Suprapubic skin (tissue), 4 donors: ENCODE results near the gene TTLL5. TPM values are rescaled to one million over a fixed set of nuclear protein-coding genes. Genes with fewer than 3 reads are reported as not detected.
"Not testable (repeated sequence)": the region's sequence is repeated elsewhere in the genome, so short reads cannot be mapped to it uniquely, and the experiment has no call there.

Source experiments
- DNase-seq, 2 donors: peaks; one replicate each; pipeline ENCODE4 v3.0.0-alpha.2; 2019; ENCODE audit warnings: low spot score in 2 of 2
- H3K27ac ChIP-seq: fragments of 200-600 bp; sonication (generic); one replicate; pipeline ENCODE4 v1.5.1; 2019
- H3K27me3 ChIP-seq: fragments of 200-600 bp; sonication (generic); one replicate; pipeline ENCODE4 v1.5.1; 2019
- H3K36me3 ChIP-seq: fragments of 200-600 bp; sonication (generic); one replicate; pipeline ENCODE4 v1.5.1; 2019
- H3K4me1 ChIP-seq: fragments of 200-600 bp; sonication (generic); one replicate; pipeline ENCODE4 v1.5.1; 2019
- H3K4me3 ChIP-seq: fragments of 200-600 bp; sonication (generic); one replicate; pipeline ENCODE4 v1.5.1; 2019; ENCODE audit warnings: mild to moderate bottlenecking
- H3K9me3 ChIP-seq: fragments of 200-600 bp; sonication (generic); one replicate; pipeline ENCODE4 v1.5.1; 2019
- CTCF ChIP-seq, 2 donors: fragments of 200-600 bp in 1 of 2; fragments of 450-650 bp in 1 of 2; sonication (generic) in 1 of 2; IDR thresholded peaks; one replicate each; pipeline ENCODE4 v1.5.1; 2016 to 2019; ENCODE audit warnings: antibody characterized with exemption in 2 of 2, mild to moderate bottlenecking in 1 of 2, moderate library complexity in 1 of 2
- EP300 ChIP-seq: sonication (generic); formaldehyde crosslinking; IDR thresholded peaks from one replicate; pipeline ENCODE4 v1.6.1; 2017; ENCODE audit warnings: antibody characterized with exemption
- POLR2A ChIP-seq, 2 donors: fragments of 450-650 bp; IDR thresholded peaks; one replicate each; pipeline ENCODE4 v1.6.1; 2017; ENCODE audit warnings: antibody characterized with exemption in 2 of 2, mild to moderate bottlenecking in 2 of 2, moderate library complexity in 2 of 2
- POLR2AphosphoS5 ChIP-seq, 3 donors: sonication (generic); formaldehyde crosslinking; IDR thresholded peaks; one replicate each; pipeline ENCODE4 v1.6.1; 2017; ENCODE audit warnings: antibody characterized with exemption in 3 of 3
- WGBS: methylation state at CpG from one replicate; pipeline ENCODE4 v1.1.5; 2018; 5-methylcytosine and 5-hydroxymethylcytosine counted together
- total RNA-seq, 4 donors: library from RNA; depleted of rRNA; stranded (reverse); fragments of >200 nt; gene quantifications; one replicate each; pipeline ENCODE4 v1.1.0, GENCODE V29; 2016

TTLL5 gene
- total RNA-seq, 4 donors from 2014 or later = 24.4 to 56.4 (median 34.8) TPM

- 61% methylated on average over 2 of the region's 2 CpGs for WGBS
- H3K4me1 ChIP-seq = peaks cover 3% of the 10 kb centered on the region
- DNase-seq = no peak
- no peaks in the 10 kb centered on the region for H3K9me3 ChIP-seq
- TF ChIP-seq CTCF (IDR thresholded peaks at IDR 0.05) (no peak), POLR2AphosphoS5 (IDR thresholded peaks at IDR 0.05) (no peak), EP300 (no peak), POLR2A (IDR thresholded peaks at IDR 0.05) (no peak)
- H3K4me3 ChIP-seq = no peak overlapping the region
- no peaks in the 10 kb centered on the region for H3K27me3 ChIP-seq
- no peaks in the 10 kb centered on the region for H3K36me3 ChIP-seq
- no peak overlapping the region for H3K27ac ChIP-seq
Measured at GRCh38 chr14:75910048-75910447, 249.0 kb downstream of the TTLL5 start.

GRCh38 chr14:75911883-75912282 lies 250.8 kb downstream of the TTLL5 start:
- Histone ChIP-seq H3K4me3 (no peak overlapping the region), H3K27ac (no peak overlapping the region), H3K4me1 (no peaks in the 10 kb centered on the region), H3K36me3 (no peaks in the 10 kb centered on the region), H3K27me3 (no peaks in the 10 kb centered on the region), H3K9me3 (no peaks in the 10 kb centered on the region)
- 78% methylated on average over 7 of the region's 7 CpGs for WGBS
- TF ChIP-seq CTCF (IDR thresholded peaks at IDR 0.05) = no peak
- no peak for TF ChIP-seq EP300
- no peak for TF ChIP-seq POLR2A (IDR thresholded peaks at IDR 0.05)
- no peak for TF ChIP-seq POLR2AphosphoS5 (IDR thresholded peaks at IDR 0.05)
- no peak for DNase-seq

DNA sequence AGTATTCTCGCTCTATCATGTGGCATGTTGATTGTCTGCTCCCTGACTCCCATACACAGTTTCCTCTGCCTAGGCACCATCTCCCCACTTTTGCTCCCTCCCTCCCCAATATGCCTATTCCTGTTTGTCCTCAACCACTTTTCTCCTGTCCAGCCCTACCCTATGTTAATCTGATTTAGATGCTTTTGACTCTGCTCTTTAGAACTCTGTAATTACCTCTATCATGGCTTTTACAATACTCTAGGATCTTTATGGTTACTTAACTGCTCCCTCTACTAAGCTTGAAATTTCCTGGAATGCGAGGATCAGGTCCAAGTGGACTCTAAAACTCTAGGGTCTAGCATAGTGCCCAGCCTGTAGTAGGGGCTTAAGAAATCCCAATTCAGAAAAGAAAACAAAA lies 252.1 kb downstream of the TTLL5 start:
- Histone ChIP-seq H3K4me1 (no peaks in the 10 kb centered on the region), H3K27ac (no peak overlapping the region), H3K4me3 (no peak overlapping the region), H3K9me3 (no peaks in the 10 kb centered on the region), H3K27me3 (no peaks in the 10 kb centered on the region), H3K36me3 (no peaks in the 10 kb centered on the region)
- no peak for DNase-seq
- 94% methylated on average over 2 of the region's 2 CpGs for WGBS
- TF ChIP-seq POLR2A (IDR thresholded peaks at IDR 0.05) (no peak), EP300 (no peak), POLR2AphosphoS5 (IDR thresholded peaks at IDR 0.05) (no peak)

DNA sequence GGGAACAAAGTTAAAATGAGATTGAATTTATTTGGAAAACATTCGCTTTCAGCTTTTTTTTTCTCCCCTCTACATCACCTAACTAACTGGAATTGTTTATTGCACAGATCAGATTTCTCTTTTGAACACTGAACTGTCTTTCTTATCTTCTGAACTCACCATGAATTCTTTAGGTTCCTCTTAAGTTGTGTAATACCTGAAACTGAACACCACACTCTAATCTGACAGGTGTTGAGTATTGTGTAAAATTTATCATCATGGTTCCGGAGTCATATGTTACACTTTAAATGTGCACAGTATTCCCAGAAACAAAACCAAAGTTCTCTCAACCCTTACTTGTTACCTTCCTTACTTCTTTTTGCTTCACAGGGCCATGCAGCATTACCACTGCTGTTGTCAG lies 254.0 kb downstream of the TTLL5 start:
- no peak for DNase-seq
- Histone ChIP-seq H3K4me1 (no peaks in the 10 kb centered on the region), H3K4me3 (no peak overlapping the region), H3K27ac (no peak overlapping the region), H3K27me3 (no peaks in the 10 kb centered on the region), H3K36me3 (no peaks in the 10 kb centered on the region), H3K9me3 (no peaks in the 10 kb centered on the region)
- TF ChIP-seq POLR2A (IDR thresholded peaks at IDR 0.05) (no peak), EP300 (no peak), CTCF (IDR thresholded peaks at IDR 0.05) (no peak), POLR2AphosphoS5 (IDR thresholded peaks at IDR 0.05) (no peak)
- 92% methylated on average over 2 of the region's 2 CpGs for WGBS

- Histone ChIP-seq H3K27ac (no peak overlapping the region), H3K36me3 (no peaks in the 10 kb centered on the region), H3K9me3 (no peaks in the 10 kb centered on the region), H3K27me3 (no peaks in the 10 kb centered on the region), H3K4me3 (no peak overlapping the region), H3K4me1 (no peaks in the 10 kb centered on the region)
- TF ChIP-seq CTCF (IDR thresholded peaks at IDR 0.05) (no peak), EP300 (no peak), POLR2AphosphoS5 (IDR thresholded peaks at IDR 0.05) (no peak), POLR2A (IDR thresholded peaks at IDR 0.05) (no peak)
- DNase-seq = no peak
- 89% methylated on average over 10 of the region's 10 CpGs for WGBS
Measured at GRCh38 chr14:75917322-75917945, 256.4 kb downstream of the TTLL5 start.

- no peaks in the 10 kb centered on the region for H3K27me3 ChIP-seq
- H3K4me1 ChIP-seq = no peaks in the 10 kb centered on the region
- no peaks in the 10 kb centered on the region for H3K36me3 ChIP-seq
- H3K4me3 ChIP-seq = no peak overlapping the region
- no peaks in the 10 kb centered on the region for H3K9me3 ChIP-seq
- WGBS = 84% methylated on average over 1 of the region's 1 CpG
- no peak for DNase-seq
- TF ChIP-seq POLR2A (IDR thresholded peaks at IDR 0.05) (no peak), CTCF (IDR thresholded peaks at IDR 0.05) (no peak), POLR2AphosphoS5 (IDR thresholded peaks at IDR 0.05) (no peak), EP300 (no peak)
- no peak overlapping the region for H3K27ac ChIP-seq
Measured at GRCh38 chr14:75917946-75918335, 256.9 kb downstream of the TTLL5 start.

- H3K36me3 ChIP-seq, DNase-seq, H3K9me3 ChIP-seq, H3K4me3 ChIP-seq, H3K4me1 ChIP-seq, H3K27ac ChIP-seq, H3K27me3 ChIP-seq: not testable (repeated sequence)
- WGBS = 97% methylated on average over 4 of the region's 4 CpGs
Measured at GRCh38 chr14:75920421-75920820, 259.4 kb downstream of the TTLL5 start.

DNA sequence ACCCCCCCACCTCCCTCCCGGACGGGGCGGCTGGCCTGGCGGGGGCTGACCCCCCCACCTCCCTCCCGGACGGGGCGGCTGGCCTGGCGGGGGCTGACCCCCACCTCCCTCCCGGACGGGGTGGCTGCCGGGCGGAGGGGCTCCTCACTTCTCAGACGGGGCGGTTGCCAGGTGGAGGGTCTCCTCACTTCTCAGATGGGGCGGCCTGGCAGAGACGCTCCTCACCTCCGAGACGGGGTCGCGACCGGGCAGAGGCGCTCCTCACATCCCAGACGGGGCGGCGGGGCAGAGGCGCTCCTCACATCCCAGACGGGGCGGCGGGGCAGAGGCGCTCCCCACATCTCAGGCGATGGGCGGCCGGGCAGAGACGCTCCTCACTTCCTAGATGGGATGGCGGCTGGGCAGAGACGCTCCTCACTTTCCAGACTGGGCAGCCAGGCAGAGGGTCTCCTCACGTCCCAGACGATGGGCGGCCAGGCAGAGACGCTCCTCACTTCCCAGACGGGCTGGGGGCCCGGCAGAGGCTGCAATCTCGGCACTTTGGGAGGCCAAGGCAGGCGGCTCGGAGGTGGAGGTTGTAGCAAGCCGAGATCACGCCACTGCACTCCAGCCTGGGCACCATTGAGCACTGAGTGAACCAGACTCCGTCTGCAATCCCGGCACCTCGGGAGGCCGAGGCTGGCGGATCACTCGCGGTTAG lies 264.2 kb downstream of the TTLL5 start:
- WGBS = 97% methylated on average over 21 of the region's 54 CpGs
- H3K9me3 ChIP-seq, DNase-seq: not testable (repeated sequence)

More for the DNA sequence above, 264.2 kb downstream of the TTLL5 start:
- H3K27me3 ChIP-seq, H3K36me3 ChIP-seq, H3K4me3 ChIP-seq, H3K27ac ChIP-seq, H3K4me1 ChIP-seq: not testable (repeated sequence)
